Sigmoid colon (tissue), 4 donors: ENCODE results near the gene NME8.

Source experiments
- EP300 ChIP-seq, 4 donors: sonication (generic); formaldehyde crosslinking; IDR thresholded peaks; one replicate each; pipeline ENCODE4 v1.6.1; 2017; ENCODE audit warnings: antibody characterized with exemption in 4 of 4
- TF ChIP-seq, protein P1 (sequence below), 4 experiments: fragments of 450-650 bp in 3 of 4; fragments of 200-600 bp in 1 of 4; IDR thresholded peaks; one replicate each; pipeline ENCODE4 v1.5.1; 2016 to 2019; ENCODE audit warnings: antibody characterized with exemption in 4 of 4, mild to moderate bottlenecking in 3 of 4, moderate library complexity in 2 of 4

DNA sequence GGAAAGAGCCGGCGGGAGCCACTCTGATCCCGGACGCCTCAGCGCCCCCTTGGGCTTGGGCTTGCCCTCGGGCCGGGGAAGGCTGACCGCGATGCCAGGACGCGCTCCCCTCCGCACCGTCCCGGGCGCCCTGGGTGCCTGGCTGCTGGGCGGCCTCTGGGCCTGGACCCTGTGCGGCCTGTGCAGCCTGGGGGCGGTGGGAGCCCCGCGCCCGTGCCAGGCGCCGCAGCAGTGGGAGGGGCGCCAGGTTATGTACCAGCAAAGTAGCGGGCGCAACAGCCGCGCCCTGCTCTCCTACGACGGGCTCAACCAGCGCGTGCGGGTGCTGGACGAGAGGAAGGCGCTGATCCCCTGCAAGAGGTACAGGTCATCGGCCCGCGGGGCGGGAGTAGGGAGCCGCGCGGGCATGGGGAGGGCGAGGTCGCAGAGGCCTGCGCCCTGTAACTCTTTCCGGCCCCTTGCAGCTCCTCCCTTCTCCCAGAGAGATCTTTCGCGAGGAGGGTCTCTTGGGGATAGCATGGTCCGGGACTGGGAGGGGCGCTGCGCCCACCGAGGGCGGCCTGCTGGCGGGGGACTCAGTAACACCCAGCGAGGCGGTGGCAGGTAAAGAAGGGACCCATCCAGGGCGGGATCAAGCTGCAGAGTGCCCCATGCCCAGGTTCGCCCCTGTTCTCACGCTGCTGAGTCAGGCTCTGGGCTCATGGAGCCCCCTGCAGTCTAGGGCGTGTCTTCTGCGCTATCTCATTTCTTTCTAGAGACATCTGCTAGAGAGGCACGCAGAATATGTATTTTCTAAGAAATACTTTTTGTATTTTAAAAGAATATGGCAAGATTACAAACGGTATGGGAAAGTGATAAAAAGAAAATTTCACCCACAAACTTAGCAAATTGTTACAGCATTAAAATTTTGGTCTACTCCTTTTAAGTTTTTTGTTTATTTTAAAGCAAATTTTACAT lies 72.7 kb downstream of the NME8 start:
- no peak for TF ChIP-seq EP300 (IDR thresholded peaks at IDR 0.05)
- TF ChIP-seq, protein P1, sequence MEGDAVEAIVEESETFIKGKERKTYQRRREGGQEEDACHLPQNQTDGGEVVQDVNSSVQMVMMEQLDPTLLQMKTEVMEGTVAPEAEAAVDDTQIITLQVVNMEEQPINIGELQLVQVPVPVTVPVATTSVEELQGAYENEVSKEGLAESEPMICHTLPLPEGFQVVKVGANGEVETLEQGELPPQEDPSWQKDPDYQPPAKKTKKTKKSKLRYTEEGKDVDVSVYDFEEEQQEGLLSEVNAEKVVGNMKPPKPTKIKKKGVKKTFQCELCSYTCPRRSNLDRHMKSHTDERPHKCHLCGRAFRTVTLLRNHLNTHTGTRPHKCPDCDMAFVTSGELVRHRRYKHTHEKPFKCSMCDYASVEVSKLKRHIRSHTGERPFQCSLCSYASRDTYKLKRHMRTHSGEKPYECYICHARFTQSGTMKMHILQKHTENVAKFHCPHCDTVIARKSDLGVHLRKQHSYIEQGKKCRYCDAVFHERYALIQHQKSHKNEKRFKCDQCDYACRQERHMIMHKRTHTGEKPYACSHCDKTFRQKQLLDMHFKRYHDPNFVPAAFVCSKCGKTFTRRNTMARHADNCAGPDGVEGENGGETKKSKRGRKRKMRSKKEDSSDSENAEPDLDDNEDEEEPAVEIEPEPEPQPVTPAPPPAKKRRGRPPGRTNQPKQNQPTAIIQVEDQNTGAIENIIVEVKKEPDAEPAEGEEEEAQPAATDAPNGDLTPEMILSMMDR (IDR thresholded peaks at IDR 0.05) = no peak
